GM19452 (cell line): ENCODE data around the gene CDH2.

ENCODE experiments used
- ATAC-seq: cut with Tn5 transposase; IDR thresholded peaks from one replicate; pipeline ENCODE4 v1.9.1; 2021; ENCODE audit not compliant: unreplicated experiment

CDH2 gene

DNA sequence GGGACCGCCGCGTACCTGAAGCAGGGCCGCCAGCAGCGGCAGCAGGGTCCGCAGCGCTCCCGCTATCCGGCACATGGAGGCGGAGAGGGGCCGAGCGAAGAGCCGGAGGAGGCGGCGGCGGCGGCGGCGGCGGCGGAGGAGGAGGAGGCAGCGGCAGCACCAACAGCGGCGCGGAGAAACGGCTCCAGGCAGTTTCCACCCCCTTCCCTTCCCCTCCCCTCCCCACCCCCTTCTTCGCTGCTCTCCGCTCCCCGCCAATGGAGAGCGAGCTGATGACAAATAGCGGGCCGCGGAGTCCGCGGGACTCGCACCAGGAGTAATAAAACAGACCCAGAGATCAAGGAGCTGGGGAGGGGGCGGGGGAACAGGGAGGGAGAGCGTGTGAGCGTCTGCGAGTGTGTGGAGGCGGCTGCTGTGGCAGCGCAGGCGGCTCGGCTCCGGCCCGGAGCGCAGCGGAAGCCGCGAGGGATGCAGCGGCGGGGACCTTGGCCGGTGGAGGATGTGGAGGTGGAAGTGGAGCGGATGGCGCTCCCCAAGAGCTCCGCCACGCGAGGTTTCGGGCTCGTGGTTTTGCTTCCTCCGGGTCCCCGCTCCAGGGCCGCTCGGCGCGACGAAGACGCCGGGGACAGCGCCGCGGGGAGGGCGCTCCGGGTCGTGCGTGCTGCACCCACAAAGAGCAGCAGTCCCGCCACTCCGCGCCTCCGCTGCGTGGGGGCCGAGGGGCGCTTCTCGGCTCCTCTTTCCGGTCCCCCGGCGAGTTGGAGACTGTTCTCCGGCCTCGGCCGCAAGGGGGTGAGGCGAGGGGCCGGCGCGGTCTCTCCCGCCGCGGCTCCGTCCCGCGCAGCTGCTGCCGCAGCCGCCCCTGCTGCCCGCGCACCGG, at the start of gene CDH2:
TSS of gene CDH2 (minus strand) at position 183 of the 880 bp plus-strand sequence. CDS start at position 75, 108 bp downstream.
- ATAC-seq, result no peak

DNA sequence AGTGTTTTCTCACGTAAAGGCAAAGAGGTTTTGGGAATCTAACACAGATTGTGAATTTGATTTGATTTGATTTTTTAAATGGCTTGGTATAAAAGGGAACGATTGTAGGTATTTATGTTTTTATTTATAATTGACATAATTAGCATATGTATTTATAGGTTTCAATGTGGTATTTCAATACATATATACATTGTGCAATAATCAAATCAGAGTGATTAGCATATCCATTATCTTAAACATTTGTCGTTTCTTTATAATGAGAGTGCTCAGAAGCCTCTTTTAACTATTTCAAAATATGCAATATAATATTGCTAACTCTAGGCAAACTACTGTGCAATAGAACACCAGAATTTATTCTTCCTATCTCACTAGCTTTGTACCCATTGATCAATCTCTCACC, 35.1 kb upstream of the CDH2 start:
- no peak for ATAC-seq

DNA sequence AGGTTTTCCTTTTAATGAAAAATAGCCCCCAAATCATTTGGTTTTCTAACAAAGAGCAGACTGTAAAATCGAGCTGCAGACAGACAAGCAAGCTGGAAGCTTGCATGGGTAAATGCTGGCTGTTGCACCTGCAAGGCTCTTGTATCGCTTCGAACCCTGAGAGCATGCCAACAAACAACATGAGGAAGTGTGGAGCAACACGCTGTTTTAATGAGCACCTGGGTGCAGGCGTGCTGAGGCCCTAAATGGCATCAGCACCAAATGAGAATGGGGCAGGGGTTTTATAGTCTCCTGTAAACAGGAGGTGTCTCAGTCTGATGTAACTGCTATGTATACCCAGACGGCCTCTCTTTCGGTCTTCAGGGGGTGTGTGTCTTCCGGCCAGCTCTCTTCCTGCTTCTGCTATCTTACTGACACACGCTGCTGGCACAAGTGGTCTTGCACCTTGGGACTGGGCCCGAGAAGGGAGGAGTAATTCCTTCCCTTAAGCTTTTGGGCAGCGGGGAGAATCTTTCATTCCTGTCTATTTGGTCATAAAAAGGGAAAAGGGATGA, 31.9 kb upstream of the CDH2 start:
- ATAC-seq, result no peak

DNA sequence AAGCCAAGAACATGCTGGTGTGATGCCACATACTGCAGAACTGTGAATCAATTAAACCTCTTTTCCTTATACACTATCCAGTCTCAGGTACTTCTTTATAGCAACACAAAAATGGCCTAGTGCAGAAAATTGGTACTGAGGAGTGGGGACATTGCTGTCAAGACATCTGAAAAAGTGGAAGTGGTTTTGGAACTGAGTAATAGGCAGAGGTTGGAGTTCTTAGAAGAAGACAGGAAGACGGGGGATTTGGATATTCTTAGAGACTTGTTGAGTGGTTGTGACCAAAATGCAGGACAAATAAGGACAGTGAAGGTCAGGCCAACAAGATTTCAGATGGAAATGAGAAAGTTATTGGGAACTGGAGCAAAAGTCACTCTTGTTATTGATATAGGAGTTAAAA, 31.3 kb upstream of the CDH2 start:
- no peak for ATAC-seq

DNA sequence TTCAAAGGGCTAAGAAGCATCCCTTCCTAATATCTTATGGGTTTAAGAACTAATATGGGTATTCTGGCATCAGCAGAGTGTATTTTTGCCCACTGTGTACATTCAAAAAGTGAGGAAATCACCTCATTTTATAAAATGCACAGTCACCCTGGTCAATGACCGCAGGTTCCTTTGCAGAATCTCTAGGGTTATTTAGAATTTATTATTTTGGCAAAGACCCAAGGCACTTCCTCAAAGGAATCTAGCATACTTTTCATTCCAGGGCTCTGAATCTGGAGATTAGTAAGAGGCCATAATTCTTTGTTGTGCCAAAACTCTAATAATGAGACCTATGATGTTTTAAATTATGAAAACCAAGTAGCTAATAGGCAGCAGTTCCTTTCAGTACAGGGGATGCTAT, 27.2 kb upstream of the CDH2 start:
- ATAC-seq, result no peak

DNA sequence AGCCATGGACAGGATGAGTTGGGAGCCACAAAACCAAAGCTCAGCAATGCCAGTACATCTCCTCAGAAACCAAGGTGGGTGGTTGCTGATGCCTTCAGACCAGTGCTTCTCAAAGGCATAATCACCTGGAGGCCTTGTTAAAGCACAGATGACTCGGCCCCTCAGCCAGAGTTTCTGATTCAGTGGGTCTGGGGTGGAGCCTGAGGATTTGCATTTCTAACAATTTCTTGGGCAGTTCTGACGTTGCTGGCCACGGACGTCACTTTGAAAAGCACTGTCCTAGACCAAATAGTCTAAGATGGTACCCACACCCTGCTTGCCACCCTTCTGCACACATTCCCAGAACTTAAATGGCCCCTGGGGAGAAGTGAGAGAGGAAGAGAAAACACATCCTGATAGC, 24.1 kb upstream of the CDH2 start:
- no peak for ATAC-seq

DNA sequence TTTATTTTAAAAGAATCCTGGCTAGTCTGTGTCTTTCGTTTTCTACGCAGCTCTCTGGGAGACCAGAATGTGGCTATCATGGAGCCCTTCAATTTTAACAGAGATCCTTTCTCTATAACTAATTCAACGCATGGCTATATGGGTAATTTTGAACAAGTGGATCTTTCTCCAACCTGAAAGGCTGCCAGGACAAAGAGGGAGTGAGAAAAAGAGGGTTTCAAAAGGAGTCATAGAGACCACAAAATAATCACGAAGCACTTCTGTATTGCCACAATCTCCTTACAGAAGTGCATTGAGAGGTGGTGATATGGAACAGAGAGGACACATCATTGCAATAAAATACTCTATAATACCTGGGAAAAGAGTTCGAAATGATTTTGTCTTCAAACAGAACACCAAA, 21.7 kb upstream of the CDH2 start:
- no peak for ATAC-seq

DNA sequence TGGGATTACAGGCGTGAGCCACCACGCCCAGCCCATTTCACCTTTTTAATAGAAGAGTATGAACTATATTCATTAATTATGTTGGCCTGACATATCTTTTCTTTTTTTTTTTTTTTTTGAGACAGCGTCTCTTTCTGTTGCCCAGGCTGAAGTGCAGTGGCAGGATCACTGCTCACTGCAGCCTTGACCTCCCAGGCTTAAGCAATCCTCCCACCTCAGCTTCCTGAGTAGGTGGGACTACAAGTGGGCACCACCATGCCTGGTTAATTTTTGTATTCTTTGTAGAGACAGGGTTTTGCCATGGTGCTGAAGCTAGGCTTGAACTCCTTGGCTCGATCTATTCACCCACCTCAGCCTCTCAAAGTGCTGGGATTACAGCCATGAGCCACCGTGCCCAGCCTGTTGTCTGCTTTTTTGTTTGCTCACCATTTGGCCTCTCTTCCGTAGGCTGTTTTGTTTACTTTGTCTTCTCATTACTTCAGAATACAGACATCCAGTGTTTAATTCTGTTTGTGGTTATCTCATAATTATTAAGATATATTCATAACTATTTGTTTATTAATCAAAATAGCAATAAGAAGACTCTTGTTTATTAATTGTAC, 16.3 kb upstream of the CDH2 start:
- ATAC-seq, result no peak

DNA sequence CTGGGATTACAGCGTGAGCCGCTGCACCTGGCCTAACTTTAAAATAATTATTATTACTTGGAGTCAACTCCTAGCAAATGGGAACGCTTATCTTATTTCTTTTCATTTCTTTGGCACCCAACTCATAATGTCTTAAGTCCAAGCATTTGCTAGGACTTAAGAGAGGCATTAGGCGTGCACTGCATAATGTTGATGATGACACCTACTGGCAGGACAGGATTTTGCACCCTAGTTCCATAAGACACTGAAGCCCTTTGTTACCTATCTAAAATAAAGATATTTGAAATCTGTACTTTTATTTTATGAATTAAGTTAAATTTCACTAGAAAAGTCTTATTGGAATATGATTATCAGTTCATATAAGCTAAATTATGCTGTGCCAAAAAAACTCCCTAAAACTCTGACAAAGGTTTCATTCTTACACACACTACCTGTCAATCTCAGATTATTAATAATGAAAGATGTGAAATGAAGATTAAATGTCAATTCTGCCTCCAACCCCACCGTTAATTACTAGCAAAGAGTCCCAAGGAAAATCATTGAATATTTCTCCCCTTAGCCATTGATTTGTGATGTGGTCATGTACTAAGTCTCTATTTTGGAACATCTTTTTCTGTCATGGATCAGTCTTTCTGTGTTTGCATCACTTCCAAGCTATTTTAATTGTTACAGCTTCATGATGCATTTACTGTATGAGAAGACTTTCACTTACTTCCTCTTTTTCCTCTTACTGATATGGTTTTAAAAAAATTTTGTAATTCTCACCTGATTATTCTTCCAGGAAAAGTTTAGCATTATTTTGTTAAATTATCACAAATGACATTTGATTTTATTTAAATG, 12.7 kb upstream of the CDH2 start:
- peak; percentile 70 for ATAC-seq

DNA sequence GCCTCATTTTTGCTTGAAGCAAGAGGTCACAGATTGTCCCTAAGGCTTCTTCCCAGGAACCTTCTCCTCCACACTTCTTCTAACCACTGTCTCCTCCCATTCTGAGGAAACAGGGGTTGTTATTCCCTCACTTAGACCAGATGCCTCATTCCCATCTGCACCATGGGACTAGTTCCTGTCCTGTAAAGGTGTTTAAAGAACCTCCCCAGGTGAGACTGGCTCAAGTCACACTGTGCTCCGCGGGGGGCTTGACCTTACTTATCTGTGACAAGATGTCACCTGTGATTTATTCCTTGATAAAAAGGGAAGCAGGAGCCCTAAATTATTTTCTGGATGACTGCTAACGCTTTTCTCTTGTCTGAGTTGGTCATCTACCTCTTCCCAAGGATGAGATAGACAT, 8.2 kb upstream of the CDH2 start:
- no peak for ATAC-seq

DNA sequence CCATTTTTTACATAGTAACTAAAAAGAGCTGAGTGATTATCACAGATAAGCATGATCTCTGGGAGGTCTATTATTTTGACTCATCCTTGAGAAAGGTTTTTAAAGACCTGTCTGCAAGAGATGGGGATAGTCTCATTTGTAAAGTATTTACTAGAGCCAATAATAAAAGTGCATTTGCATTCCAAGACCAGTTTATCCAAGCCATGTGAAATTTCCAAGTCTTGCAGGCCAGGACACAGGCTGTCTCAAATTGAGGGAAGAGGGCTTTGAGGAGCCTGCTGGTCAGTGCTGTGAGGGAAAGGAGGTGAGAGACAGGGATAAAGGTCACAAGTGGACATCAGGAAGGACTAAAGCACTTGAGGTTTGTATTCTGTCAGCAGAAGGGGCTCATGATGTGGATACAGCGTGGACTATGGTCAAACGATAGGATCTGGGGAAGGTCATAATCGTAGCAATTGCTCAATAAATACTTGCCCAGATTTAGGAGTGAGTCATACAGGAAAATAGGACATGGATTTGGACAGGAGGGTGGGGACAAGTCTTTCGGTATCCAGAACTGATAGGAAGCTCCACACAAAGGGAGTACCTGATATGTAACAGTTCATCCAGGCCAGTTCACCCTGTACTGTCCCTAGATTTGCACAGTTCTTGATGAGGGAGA, 6.6 kb upstream of the CDH2 start:
- ATAC-seq, result no peak

DNA sequence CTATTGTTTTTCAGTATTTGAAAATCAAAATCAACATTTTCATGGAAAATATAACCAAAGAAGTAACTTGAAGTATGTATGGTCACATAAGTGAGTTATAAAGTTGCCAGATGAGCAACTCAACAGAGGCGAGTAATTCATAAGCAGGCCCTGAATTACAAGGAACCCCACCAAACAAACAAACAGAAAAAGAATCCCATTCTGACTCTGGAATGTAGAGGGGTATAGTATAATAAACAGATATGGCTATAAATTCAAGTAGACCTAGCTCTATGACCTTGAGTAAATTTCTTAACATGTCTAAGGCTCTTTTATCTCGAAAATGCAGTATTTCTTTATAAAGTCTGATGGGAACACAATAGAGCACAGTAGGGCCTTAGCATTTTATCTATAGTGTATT, 4.7 kb upstream of the CDH2 start:
- ATAC-seq, result no peak

DNA sequence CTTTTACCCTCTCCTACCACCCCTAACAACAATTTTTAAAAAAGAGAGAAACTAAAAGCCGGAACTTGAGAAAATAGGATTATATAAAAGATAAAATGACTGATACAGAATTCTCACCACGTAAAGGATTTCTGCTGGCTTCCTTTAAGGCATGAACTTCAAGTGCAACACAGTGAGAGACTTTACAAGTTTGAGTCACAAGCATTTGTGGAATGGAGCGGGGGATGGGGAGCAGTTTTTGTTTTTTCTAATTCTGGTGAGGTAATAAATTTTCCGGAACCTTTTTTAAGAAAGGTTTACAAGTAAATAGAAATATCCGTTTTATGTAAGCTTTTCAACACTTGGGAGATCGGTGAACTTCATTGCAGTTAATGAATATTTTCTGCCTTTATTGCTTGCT, 1.8 kb upstream of the CDH2 start:
- ATAC-seq, result no peak

DNA sequence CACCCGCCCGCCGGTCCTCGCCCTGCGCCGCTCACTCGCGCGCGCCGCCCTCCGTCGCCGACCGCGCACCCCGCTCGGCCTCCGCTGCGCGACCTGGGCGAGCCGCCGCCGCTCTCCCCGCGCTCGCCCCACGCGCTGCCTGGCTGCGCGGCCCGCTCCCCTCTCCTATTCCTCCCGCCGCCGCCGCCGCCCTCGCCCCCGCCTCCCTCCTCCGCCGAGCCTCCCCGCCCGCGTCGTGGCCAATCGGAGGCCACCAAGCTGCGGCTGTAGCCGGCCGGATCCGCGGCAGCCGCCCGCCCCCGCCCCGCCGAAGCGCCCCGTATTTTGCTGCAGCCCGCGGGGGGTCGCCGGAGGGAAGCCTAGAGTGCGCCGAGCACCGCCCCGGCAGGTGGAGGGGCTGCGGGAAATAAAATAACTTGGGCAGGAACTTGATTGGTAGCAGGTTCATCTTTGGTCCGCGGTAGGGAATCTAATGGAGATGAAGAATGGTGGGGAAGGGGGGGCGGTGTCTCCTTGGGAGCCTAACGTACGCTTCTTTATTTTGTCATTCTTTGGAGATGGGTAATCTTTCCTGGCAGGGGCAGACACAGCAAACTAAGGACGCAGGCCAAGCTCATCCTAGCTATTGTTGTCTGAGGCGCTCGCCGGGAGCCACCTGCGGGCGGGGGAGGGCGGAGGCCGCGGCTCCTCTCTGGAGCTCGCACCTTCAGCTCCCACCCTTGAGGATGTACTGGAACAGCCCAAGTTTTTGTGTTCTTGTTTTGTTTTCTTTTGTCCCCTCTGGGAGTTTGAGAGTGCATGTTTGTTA, 1.1 kb upstream of the CDH2 start:
- no peak for ATAC-seq

DNA sequence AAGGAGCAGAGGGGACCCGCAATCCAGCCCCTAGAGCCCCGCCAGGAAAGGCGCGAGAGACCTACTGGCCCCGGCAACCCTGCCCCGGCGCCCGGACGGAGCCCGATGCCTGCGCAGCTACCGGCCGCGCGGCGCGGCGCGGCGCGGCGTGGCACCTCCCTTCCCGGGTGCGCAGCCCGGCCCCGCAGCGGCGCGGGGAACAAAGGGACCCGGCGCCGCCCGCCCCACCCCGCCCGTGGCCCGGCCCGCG, 307 bp downstream of the CDH2 start:
- no peak for ATAC-seq

DNA sequence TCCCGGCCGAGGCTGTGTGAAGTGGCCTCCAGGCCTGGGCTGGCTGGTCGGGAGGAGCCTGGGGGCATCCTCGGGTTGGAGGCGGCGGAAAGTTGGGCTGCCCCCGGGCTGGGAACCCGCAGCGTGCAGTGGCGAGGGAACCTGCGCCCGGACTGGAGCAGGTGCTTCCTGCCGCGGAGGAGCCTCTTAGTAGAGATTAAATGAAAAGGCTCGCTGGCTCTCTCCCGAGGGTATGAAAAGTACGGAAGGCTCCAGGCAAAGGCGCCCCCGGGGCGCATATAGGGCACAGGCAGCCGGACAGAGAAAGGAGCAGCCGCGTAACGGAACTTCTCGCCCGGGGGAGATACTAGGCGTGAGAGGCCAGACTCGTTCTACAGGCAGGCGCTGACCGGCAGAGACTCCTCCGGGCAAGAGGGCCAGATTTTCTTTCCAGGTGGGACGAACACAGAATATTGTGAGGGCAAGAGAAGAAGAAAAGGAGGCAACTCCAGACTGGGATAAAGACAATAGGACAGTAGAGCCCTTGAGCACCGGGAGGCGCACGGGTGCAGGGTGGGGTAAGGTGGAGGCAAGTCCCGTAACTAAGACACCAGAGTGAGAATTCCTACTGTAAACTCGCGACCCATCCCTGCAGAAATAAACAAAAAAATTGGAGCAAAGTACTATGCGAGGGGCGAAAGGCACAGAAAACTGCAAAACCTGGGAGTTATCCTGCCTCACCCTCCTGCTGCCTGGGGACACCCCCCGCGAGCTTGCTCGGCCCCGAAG, 816 bp downstream of the CDH2 start:
- no peak for ATAC-seq

DNA sequence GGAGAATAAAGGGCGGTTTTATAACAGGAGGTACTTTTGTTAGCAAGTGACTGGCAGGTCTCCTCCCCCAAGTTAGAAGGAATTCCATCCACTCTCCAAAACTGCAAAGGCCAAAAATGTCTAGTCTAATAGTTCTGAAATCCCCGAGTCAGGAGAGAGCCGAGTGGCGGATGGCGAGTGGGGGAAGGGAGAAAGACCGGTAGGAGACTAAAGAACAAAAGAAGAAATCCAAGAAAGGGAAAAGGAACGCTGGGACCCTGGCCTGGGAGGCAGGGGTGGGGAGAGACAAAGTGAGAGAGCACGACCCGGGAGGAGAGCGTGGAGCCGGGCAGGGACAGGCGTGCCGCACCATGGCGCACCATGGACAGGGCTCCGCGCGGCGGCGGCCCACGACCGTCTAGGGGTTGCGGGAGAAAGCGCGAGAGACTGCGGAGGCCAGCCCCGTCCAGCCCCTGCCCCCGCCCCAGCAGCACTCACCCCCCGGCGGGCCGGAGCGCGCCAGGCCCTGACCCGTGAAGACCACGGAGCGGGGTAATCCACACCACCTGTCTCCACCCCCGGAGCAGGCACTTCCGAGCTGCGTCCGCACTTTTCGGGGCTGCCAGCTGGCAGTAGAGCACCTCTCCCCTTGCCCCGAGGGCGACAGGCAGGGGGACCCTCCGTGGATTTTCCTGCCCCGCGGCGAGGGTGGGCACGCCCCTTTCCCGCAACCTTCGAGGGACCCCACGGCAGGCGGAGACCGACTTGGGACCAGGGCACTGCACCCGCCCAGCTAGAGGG, 1.6 kb downstream of the CDH2 start:
- ATAC-seq, result no peak

DNA sequence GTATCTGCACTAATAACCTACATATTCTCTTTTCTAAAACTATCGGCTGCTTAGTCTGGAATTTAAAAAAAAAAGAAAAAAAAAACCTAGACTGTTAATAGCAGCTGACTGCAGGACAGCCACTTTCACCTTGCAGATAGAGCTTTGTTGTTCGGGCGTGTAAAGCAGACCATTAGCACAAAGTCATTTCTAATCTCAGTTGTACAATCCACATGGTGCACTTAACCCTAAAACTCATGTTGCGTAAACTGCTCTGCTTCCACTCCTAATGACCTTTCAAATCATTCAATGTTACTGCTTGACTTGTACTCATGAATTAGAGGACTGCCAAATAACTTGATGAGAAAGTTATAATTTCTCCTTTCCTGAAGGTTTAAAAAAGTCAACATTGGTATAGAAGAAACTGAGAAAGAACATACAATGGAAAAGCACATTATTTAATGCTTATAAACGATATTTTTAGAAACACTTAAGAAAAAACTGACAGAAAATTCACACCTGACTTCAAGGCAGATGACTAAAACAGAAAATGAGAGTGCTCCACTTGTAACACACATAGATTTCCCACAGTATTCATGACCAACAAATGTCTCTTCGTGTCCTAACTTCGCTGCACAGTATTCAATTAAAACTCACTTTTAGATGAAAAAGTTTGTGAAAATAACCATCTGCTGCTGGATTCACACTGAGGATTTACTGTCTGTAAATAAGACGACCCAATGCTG, 2.6 kb downstream of the CDH2 start:
- ATAC-seq, result no peak
